B cell (primary cell): ENCODE data around the gene TGFBR2. TPM values are rescaled to one million over a fixed set of nuclear protein-coding genes. Genes with fewer than 3 reads are reported as not detected.

Source experiments
- ATAC-seq: fragments of 200-7000 bp; cut with Tn5 transposase; one replicate; pipeline ENCODE4 v1.10.0; 2021; ENCODE audit warnings: low read depth, mild to moderate bottlenecking, moderate number of reproducible peaks, moderate library complexity
- CTCF ChIA-PET: fragments of 350-600 bp; sonication (Branson Sonifier 250); formaldehyde crosslinking; loops from one replicate; lab custom pipeline; 2021; ENCODE audit warnings: antibody characterized with exemption, inconsistent platforms; lab: Charles Lee
- POLR2A ChIA-PET: fragments of 350-600 bp; sonication (Branson Sonifier 250); formaldehyde crosslinking; loops from one replicate; lab custom pipeline; 2021; ENCODE audit warnings: antibody characterized with exemption; lab: Charles Lee
- DNase-seq: peaks from one replicate; pipeline ENCODE4 v3.0.0; 2013
- H2AFZ ChIP-seq: 2 replicates; pipeline ENCODE4 v1.6.1; 2012; ENCODE audit warnings: mild to moderate bottlenecking, low read depth, low read length; ENCODE audit not compliant: insufficient read depth, poor library complexity, severe bottlenecking
- H3K27ac ChIP-seq, 2 donors: 1 replicate in 1 of 2; 2 replicates in 1 of 2; pipeline ENCODE4 v1.5.1; 2012 to 2013; ENCODE audit warnings: low read length in 2 of 2, mild to moderate bottlenecking in 2 of 2, moderate library complexity in 1 of 2
- H3K27me3 ChIP-seq, 4 experiments: fragments of 200-600 bp in 1 of 4; sonication (generic) in 1 of 4; replicated peaks in 1 of 4; 1 replicate in 2 of 4; 2 replicates in 2 of 4; pipeline versions ENCODE4 v1.6.1 to v1.7.0; 2013 to 2016; ENCODE audit warnings: low read length in 3 of 4, mild to moderate bottlenecking in 2 of 4, mixed read lengths in 1 of 4, moderate library complexity in 1 of 4; ENCODE audit not compliant: insufficient read depth in 4 of 4, control insufficient read depth in 3 of 4; ENCODE audit errors: control extremely low read depth in 1 of 4
- H3K36me3 ChIP-seq, 2 experiments: replicated peaks in 1 of 2; 1 replicate in 1 of 2; 2 replicates in 1 of 2; pipeline versions ENCODE4 v1.6.1 to v1.7.1; 2013; ENCODE audit warnings: low read length in 1 of 2; ENCODE audit not compliant: insufficient read depth in 2 of 2, control insufficient read depth in 1 of 2; ENCODE audit errors: control extremely low read depth in 1 of 2, extremely low read depth in 1 of 2
- H3K4me1 ChIP-seq, 2 donors: fragments of 200-600 bp in 1 of 2; sonication (generic) in 1 of 2; 1 replicate in 1 of 2; 2 replicates in 1 of 2; pipeline versions ENCODE4 v1.5.1 to v1.6.1; 2013 to 2017; ENCODE audit warnings: low read length in 2 of 2; ENCODE audit not compliant: control insufficient read depth in 2 of 2, insufficient read depth in 2 of 2
- H3K4me2 ChIP-seq: replicated peaks from 2 replicates; pipeline ENCODE3; 2012; ENCODE audit warnings: mild to moderate bottlenecking, low read depth, low read length; ENCODE audit not compliant: poor library complexity, severe bottlenecking
- H3K4me3 ChIP-seq, 5 experiments: fragments of 200-600 bp in 1 of 5; sonication (generic) in 1 of 5; 1 replicate in 3 of 5; 2 replicates in 2 of 5; pipeline versions ENCODE4 v1.5.1 to v1.7.0; 2011 to 2016; ENCODE audit warnings: low read length in 4 of 5, mild to moderate bottlenecking in 4 of 5, low read depth in 2 of 5, control low read depth in 1 of 5, moderate library complexity in 1 of 5; ENCODE audit not compliant: insufficient read depth in 1 of 5; ENCODE audit errors: control extremely low read depth in 1 of 5, extremely low read depth in 1 of 5
- H3K79me2 ChIP-seq: fragments of 200-600 bp; sonication (generic); one replicate; pipeline ENCODE4 v1.6.0; 2016; ENCODE audit warnings: low read length; ENCODE audit not compliant: control insufficient read depth, insufficient read depth
- H3K9ac ChIP-seq: fragments of 200-600 bp; sonication (generic); 2 replicates; pipeline ENCODE4 v1.6.1; 2017; ENCODE audit warnings: mild to moderate bottlenecking, low read length, moderate library complexity
- H3K9me3 ChIP-seq, 3 donors: one replicate each; pipeline versions ENCODE4 v1.6.1 to v1.7.1; 2013; ENCODE audit warnings: low read length in 2 of 3; ENCODE audit not compliant: control insufficient read depth in 2 of 3, insufficient read depth in 1 of 3; ENCODE audit errors: control extremely low read depth in 1 of 3
- H4K20me1 ChIP-seq: 2 replicates; pipeline ENCODE4 v1.6.0; 2012; ENCODE audit warnings: mild to moderate bottlenecking, low read length; ENCODE audit not compliant: insufficient read depth, control insufficient read depth, poor library complexity, severe bottlenecking
- H3K27ac Mint-ChIP-seq: one replicate; pipeline ENCODE4 v1.8.0; 2021; ENCODE audit warnings: mixed read lengths
- H3K27me3 Mint-ChIP-seq: one replicate; pipeline ENCODE4 v1.8.0; 2021; ENCODE audit warnings: mixed read lengths
- H3K4me1 Mint-ChIP-seq: one replicate; pipeline ENCODE4 v1.8.0; 2021; ENCODE audit warnings: mixed read lengths
- H3K4me3 Mint-ChIP-seq: one replicate; pipeline ENCODE4 v1.8.0; 2021; ENCODE audit warnings: mixed read lengths
- H3K9me3 Mint-ChIP-seq: one replicate; pipeline ENCODE4 v1.8.0; 2022; ENCODE audit warnings: mixed read lengths; ENCODE audit not compliant: insufficient read depth
- EZH2 ChIP-seq: IDR thresholded peaks from 2 replicates; pipeline ENCODE4 v1.6.1; 2012; ENCODE audit warnings: borderline replicate concordance, low read depth, mild to moderate bottlenecking, moderate library complexity, low read length; ENCODE audit not compliant: insufficient read depth, poor library complexity, severe bottlenecking
- WGBS: methylation state at CpG from one replicate; pipeline ENCODE4 v1.1.5; 2013; ENCODE audit warnings: missing lambda C conversion rate; ENCODE audit not compliant: insufficient coverage; 5-methylcytosine and 5-hydroxymethylcytosine counted together
- intact Hi-C: fragments of 100-400 bp; cut with micrococcal nuclease; formaldehyde crosslinking; loops from one replicate; pipeline ENCODE4 v1.10.0; 2022
- polyA plus RNA-seq: library from polyadenylated mRNA; depleted of rRNA; stranded (reverse); fragments of >200 nt; gene quantifications from 2 replicates; pipeline ENCODE4 v1.2.3, GENCODE V29; 2012
- total RNA-seq, 2 donors: library from RNA; stranded (reverse); fragments of 120-200 nt in 1 of 2; gene quantifications; 1 replicate in 1 of 2; 2 replicates in 1 of 2; pipeline versions ENCODE4 v1.2.3 to v1.2.4, GENCODE V29; 2013 to 2022
- TF ChIP-seq, protein P1 (sequence below): fragments of 200-600 bp; IDR thresholded peaks from one replicate; pipeline ENCODE4 v1.8.0; 2022; ENCODE audit warnings: antibody characterized with exemption, mild to moderate bottlenecking

The TGFBR2 gene
- total and polyA plus RNA-seq, 2 donors (not counting 1 experiment from before 2014, with no cell fraction given): 68.7 to 189 TPM

DNA sequence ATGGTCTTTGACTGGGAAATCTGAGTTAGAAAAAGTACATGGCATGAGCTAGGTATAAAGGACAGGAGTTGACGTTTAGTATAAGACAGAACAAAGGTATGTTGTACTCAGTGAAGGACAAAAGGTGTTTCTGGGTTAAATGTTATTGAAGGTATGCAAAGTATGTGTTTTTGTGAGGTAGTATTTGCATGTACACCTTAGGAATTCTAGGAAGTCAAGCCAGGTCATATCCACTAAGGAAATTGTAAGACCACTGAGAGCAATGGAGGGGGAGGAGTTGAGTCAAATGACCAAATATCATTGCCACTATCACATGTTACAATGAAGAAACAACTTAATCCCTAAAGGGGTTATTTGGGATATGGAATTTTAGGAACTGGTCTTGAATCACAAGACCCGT is 24.4 kb upstream of the TGFBR2 start:
- intact Hi-C loops: no loop called here
- no peaks in the 10 kb centered on the region for H3K79me2 ChIP-seq
- Mint-ChIP-seq H3K27ac (no peak overlapping the region), H3K9me3 (no peaks in the 10 kb centered on the region), H3K4me3 (no peak overlapping the region), H3K4me1 (peaks cover 22% of the 10 kb centered on the region), H3K27me3 (no peaks in the 10 kb centered on the region)
- H3K27ac ChIP-seq: no peak overlapping the region
- ChIA-PET CTCF (no interaction called here), POLR2A (no interaction called here)
- H2AFZ ChIP-seq: no peak overlapping the region
- no peak overlapping the region for H3K9ac ChIP-seq
- H3K4me2 ChIP-seq: no peak overlapping the region
- H3K4me3 ChIP-seq: no peak overlapping the region
- TF ChIP-seq EZH2: no peak
- TF ChIP-seq, protein P1, sequence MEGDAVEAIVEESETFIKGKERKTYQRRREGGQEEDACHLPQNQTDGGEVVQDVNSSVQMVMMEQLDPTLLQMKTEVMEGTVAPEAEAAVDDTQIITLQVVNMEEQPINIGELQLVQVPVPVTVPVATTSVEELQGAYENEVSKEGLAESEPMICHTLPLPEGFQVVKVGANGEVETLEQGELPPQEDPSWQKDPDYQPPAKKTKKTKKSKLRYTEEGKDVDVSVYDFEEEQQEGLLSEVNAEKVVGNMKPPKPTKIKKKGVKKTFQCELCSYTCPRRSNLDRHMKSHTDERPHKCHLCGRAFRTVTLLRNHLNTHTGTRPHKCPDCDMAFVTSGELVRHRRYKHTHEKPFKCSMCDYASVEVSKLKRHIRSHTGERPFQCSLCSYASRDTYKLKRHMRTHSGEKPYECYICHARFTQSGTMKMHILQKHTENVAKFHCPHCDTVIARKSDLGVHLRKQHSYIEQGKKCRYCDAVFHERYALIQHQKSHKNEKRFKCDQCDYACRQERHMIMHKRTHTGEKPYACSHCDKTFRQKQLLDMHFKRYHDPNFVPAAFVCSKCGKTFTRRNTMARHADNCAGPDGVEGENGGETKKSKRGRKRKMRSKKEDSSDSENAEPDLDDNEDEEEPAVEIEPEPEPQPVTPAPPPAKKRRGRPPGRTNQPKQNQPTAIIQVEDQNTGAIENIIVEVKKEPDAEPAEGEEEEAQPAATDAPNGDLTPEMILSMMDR: no peak
- no peaks in the 10 kb centered on the region for H3K36me3 ChIP-seq
- H4K20me1 ChIP-seq: no peaks in the 10 kb centered on the region
- peaks cover 13 to 14% of the 10 kb centered on the region in 2 donors for H3K4me1 ChIP-seq
- DNase-seq: no peak
- 100% methylated on average over 1 of the region's 2 CpGs for WGBS
- no peaks in the 10 kb centered on the region for H3K9me3 ChIP-seq
- ATAC-seq: no peak
- no peaks in the 10 kb centered on the region for H3K27me3 ChIP-seq

DNA sequence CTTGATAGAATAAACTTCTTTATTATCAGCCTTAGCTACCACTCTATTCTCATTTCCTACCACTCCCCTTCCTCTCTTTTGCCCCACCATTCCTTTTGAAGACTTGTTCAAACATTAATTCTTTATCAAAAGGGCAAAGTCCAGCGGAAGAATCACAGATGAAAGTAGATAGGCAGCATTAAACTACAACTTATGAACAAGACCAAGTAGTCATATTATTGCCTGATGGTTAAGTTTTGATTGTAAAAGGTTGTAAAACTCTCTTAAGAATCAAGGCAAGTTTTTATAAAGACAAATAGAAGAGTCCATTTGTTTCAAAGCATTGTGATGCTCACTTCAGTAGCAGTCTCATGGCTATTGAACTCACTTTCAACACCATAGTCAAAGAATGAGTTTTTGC is 22.4 kb upstream of the TGFBR2 start:
- TF ChIP-seq, protein P1: no peak
- no peak for TF ChIP-seq EZH2
- intact Hi-C loops: no loop called here
- H3K4me3 ChIP-seq: no peak overlapping the region
- no peak overlapping the region for H3K9ac ChIP-seq
- no peak overlapping the region for H3K4me2 ChIP-seq
- WGBS: no CpG with 5 or more reads among the region's 1 CpG
- H3K36me3 ChIP-seq: no peaks in the 10 kb centered on the region
- no peaks in the 10 kb centered on the region for H3K79me2 ChIP-seq
- peaks cover 3% of the 10 kb centered on the region for H3K4me1 Mint-ChIP-seq
- POLR2A ChIA-PET: no interaction called here
- DNase-seq (no peak), ATAC-seq (no peak)
- H3K27ac Mint-ChIP-seq: no peak overlapping the region
- no peaks in the 10 kb centered on the region for H4K20me1 ChIP-seq
- no peak overlapping the region for H2AFZ ChIP-seq
- no peaks in the 10 kb centered on the region for H3K9me3 Mint-ChIP-seq
- no peaks in the 10 kb centered on the region for H3K4me1 ChIP-seq
- H3K27me3 Mint-ChIP-seq: no peaks in the 10 kb centered on the region
- H3K4me3 Mint-ChIP-seq: no peak overlapping the region
- H3K9me3 ChIP-seq: no peaks in the 10 kb centered on the region
- no peaks in the 10 kb centered on the region for H3K27me3 ChIP-seq
- CTCF ChIA-PET: no interaction called here
- no peak overlapping the region for H3K27ac ChIP-seq
